ENCODE results near the gene SMYD2. TPM values are rescaled to one million over a fixed set of nuclear protein-coding genes. Genes with fewer than 3 reads are reported as not detected.

The SMYD2 gene
- total and polyA plus RNA-seq, 8 donors = 8.2 to 68.7 (median 26.6) TPM

- WGBS, 5 donors = 76 to 91% (median 84%) methylated on average over 10 of the region's 10 CpGs
- no peak overlapping the region for H3K27ac ChIP-seq
- intact Hi-C loops (cut with DNase I; ENCODE audit: low total_unique reads) = no loop called here
- H3K36me3 ChIP-seq = peaks cover 0 to 23% (median 18%) of the 10 kb centered on the region in 4 donors
- TF ChIP-seq POLR2AphosphoS5 (IDR thresholded peaks at IDR 0.05) = no peak
- no peak for TF ChIP-seq POLR2A (IDR thresholded peaks at IDR 0.05)
- TF ChIP-seq CTCF (IDR thresholded peaks at IDR 0.05) = no peak
- TF ChIP-seq EP300 (IDR thresholded peaks at IDR 0.05) = no peak
- no peaks in the 10 kb centered on the region for H3K27me3 ChIP-seq
- DNase-seq = no peak
- H3K4me1 ChIP-seq = no peaks in the 10 kb centered on the region
- no peaks in the 10 kb centered on the region for H3K9me3 ChIP-seq
- no peak overlapping the region for H3K4me3 ChIP-seq
Measured at GRCh38 chr1:214312530-214313051, 31.6 kb downstream of the SMYD2 start.

GRCh38 chr1:214314178-214314843 is 33.4 kb downstream of the SMYD2 start:
- no peaks in the 10 kb centered on the region for H3K4me1 ChIP-seq
- DNase-seq = no peak
- H3K4me3 ChIP-seq = no peak overlapping the region
- H3K27me3 ChIP-seq = no peaks in the 10 kb centered on the region
- no peaks in the 10 kb centered on the region for H3K9me3 ChIP-seq
- intact Hi-C loops (cut with DNase I; ENCODE audit: low total_unique reads) = no loop called here
- peaks cover 0 to 41% (median 29%) of the 10 kb centered on the region in 4 donors for H3K36me3 ChIP-seq
- no peak overlapping the region for H3K27ac ChIP-seq
- WGBS, 5 donors = 81 to 86% (median 83%) methylated on average over 5 of the region's 5 CpGs
- no peak for TF ChIP-seq EP300 (IDR thresholded peaks at IDR 0.05)
- TF ChIP-seq CTCF (IDR thresholded peaks at IDR 0.05) = no peak
- TF ChIP-seq POLR2AphosphoS5 (IDR thresholded peaks at IDR 0.05) = no peak
- TF ChIP-seq POLR2A (IDR thresholded peaks at IDR 0.05) = no peak

GRCh38 chr1:214316593-214316992 is 35.6 kb downstream of the SMYD2 start:
- TF ChIP-seq EP300 (IDR thresholded peaks at IDR 0.05) (no peak), CTCF (IDR thresholded peaks at IDR 0.05) (no peak), POLR2AphosphoS5 (IDR thresholded peaks at IDR 0.05) (no peak), POLR2A (IDR thresholded peaks at IDR 0.05) (no peak)
- H3K4me3 ChIP-seq = no peak overlapping the region
- no peaks in the 10 kb centered on the region for H3K9me3 ChIP-seq
- H3K27me3 ChIP-seq = no peaks in the 10 kb centered on the region
- DNase-seq = no peak
- H3K4me1 ChIP-seq = no peaks in the 10 kb centered on the region
- peaks cover 0 to 53% (median 36%) of the 10 kb centered on the region in 4 donors for H3K36me3 ChIP-seq
- WGBS, 5 donors = 84 to 97% (median 92%) methylated on average over 5 of the region's 5 CpGs
- H3K27ac ChIP-seq = no peak overlapping the region
- intact Hi-C loops (cut with DNase I; ENCODE audit: low total_unique reads) = no loop called here

DNA sequence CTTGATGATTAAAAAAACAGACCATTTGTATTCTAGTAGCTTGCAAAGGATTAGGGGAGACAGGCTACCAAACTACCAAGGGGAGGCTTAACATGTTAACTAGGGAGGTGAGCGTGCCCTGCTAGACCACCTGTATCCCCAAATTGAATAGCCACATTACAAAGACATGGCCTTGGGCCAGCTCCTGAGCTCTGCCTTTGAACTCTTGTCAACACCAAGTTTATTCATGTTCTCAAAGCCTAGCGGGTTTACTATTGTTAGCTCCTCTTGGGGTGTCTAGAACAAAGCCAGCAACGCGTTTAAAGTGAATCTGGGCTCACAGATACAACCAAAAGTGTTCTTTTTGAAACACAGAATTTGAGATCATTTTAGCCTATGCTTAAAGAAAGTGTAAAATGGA is 36.3 kb downstream of the SMYD2 start:
- Histone ChIP-seq H3K36me3 (peaks cover 0 to 54% (median 38%) of the 10 kb centered on the region in 4 donors), H3K27ac (no peak overlapping the region), H3K9me3 (no peaks in the 10 kb centered on the region), H3K4me1 (no peaks in the 10 kb centered on the region), H3K27me3 (no peaks in the 10 kb centered on the region), H3K4me3 (no peak overlapping the region)
- WGBS, 5 donors = 63 to 78% (median 72%) methylated on average over 4 of the region's 4 CpGs
- TF ChIP-seq POLR2A (IDR thresholded peaks at IDR 0.05) = no peak
- TF ChIP-seq EP300 (IDR thresholded peaks at IDR 0.05) = no peak
- no peak for TF ChIP-seq POLR2AphosphoS5 (IDR thresholded peaks at IDR 0.05)
- TF ChIP-seq CTCF (IDR thresholded peaks at IDR 0.05) = no peak
- no peak for DNase-seq
- intact Hi-C loops (cut with DNase I; ENCODE audit: low total_unique reads) = no loop called here

Measured in stomach (tissue), 9 donors.